ENCODE results near the gene CCDC182. TPM values are rescaled to one million over a fixed set of nuclear protein-coding genes. Genes with fewer than 3 reads are reported as not detected.
A peak's percentile ranks its signal among the peaks of the same experiment; 100 is the strongest.

The CCDC182 gene
- total RNA-seq, 6 donors from 2014 or later: not detected

GRCh38 chr17:57699751-57700219, 45.3 kb downstream of the CCDC182 start:
- Histone ChIP-seq H3K27ac (no peak overlapping the region), H3K27me3 (no peaks in the 10 kb centered on the region), H3K4me1 (no peaks in the 10 kb centered on the region), H3K36me3 (no peaks in the 10 kb centered on the region), H3K9me3 (no peaks in the 10 kb centered on the region), H3K4me3 (no peak overlapping the region)
- TF ChIP-seq POLR2A (IDR thresholded peaks at IDR 0.05) (no peak), EP300 (IDR thresholded peaks at IDR 0.05) (no peak), POLR2AphosphoS5 (IDR thresholded peaks at IDR 0.05) (no peak)
- TF ChIP-seq, protein P1, sequence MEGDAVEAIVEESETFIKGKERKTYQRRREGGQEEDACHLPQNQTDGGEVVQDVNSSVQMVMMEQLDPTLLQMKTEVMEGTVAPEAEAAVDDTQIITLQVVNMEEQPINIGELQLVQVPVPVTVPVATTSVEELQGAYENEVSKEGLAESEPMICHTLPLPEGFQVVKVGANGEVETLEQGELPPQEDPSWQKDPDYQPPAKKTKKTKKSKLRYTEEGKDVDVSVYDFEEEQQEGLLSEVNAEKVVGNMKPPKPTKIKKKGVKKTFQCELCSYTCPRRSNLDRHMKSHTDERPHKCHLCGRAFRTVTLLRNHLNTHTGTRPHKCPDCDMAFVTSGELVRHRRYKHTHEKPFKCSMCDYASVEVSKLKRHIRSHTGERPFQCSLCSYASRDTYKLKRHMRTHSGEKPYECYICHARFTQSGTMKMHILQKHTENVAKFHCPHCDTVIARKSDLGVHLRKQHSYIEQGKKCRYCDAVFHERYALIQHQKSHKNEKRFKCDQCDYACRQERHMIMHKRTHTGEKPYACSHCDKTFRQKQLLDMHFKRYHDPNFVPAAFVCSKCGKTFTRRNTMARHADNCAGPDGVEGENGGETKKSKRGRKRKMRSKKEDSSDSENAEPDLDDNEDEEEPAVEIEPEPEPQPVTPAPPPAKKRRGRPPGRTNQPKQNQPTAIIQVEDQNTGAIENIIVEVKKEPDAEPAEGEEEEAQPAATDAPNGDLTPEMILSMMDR (IDR thresholded peaks at IDR 0.05): no peak
- DNase-seq (peak in 1 of 2 donors; percentile 31), ATAC-seq (ENCODE audit: low FRiP score in 2 of 2) (no peak)
- WGBS, 2 donors: 71 to 76% methylated on average over 7 to 9 of the region's 9 CpGs

GRCh38 chr17:57697891-57698711, 47.0 kb downstream of the CCDC182 start:
- no peak for DNase-seq
- TF ChIP-seq, protein P1 (IDR thresholded peaks at IDR 0.05): no peak
- TF ChIP-seq EP300 (IDR thresholded peaks at IDR 0.05) (no peak), POLR2A (IDR thresholded peaks at IDR 0.05) (no peak), POLR2AphosphoS5 (IDR thresholded peaks at IDR 0.05) (no peak)
- no peaks in the 10 kb centered on the region for H3K9me3 ChIP-seq
- WGBS, 2 donors: 71 to 74% methylated on average over 12 of the region's 12 CpGs
- no peaks in the 10 kb centered on the region for H3K36me3 ChIP-seq
- H3K27me3 ChIP-seq: no peaks in the 10 kb centered on the region
- H3K4me3 ChIP-seq: no peak overlapping the region
- H3K4me1 ChIP-seq: no peaks in the 10 kb centered on the region
- no peak for ATAC-seq (ENCODE audit: low FRiP score in 2 of 2)
- no peak overlapping the region for H3K27ac ChIP-seq

DNA sequence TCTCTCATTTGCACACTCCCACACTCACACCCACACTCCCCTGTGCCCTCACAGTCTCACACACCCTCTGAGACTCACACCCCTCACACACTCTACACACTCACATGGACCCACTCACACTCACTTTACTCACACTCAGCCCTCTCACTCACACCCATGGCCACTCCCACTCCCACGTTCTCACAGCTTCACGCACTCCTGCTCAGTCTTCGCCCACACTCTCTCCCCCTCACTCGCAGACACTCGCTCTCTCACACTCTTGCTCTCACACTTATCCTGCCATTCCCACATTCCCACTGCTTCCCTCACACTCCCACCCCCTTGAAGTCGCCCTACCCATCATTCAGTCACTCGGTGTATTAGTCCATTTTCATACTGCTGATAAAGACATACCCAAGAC, 47.9 kb downstream of the CCDC182 start:
- Histone ChIP-seq H3K27ac (no peak overlapping the region), H3K27me3 (peaks cover 0 to 2% (median 0%) of the 10 kb centered on the region in 4 donors), H3K4me3 (no peak overlapping the region), H3K4me1 (no peaks in the 10 kb centered on the region), H3K9me3 (no peaks in the 10 kb centered on the region), H3K36me3 (no peaks in the 10 kb centered on the region)
- TF ChIP-seq, protein P1 (IDR thresholded peaks at IDR 0.05): no peak
- no peak for TF ChIP-seq POLR2AphosphoS5 (IDR thresholded peaks at IDR 0.05)
- no peak for TF ChIP-seq EP300 (IDR thresholded peaks at IDR 0.05)
- TF ChIP-seq POLR2A (IDR thresholded peaks at IDR 0.05): no peak
- ATAC-seq (ENCODE audit: low FRiP score in 2 of 2) (no peak), DNase-seq (no peak)
- 94 to 95% methylated on average over 7 of the region's 7 CpGs for WGBS, 2 donors

DNA sequence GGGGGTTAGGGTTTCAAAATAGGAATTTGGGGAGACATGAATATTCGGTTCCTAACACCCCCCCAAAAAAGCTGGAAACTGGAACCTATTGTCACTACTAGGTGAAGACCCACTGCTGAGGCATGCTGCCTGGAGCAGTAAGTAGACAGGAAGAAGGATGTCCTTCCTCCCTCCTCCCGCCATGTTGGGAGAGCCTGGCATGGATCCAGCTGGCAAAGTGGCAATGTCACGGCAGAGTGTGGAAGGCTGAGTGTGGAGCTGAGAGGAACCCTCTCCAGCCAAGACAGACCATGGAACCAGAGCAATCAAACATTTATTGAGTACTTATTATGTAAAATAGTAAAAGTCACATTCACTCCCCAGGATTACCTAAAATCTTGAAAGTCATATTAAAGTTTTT, 49.0 kb downstream of the CCDC182 start:
- ATAC-seq (ENCODE audit: low FRiP score in 2 of 2) (no peak), DNase-seq (no peak)
- no peak overlapping the region for H3K27ac ChIP-seq
- peaks cover 0 to 3% (median 0%) of the 10 kb centered on the region in 4 donors for H3K27me3 ChIP-seq
- H3K9me3 ChIP-seq: no peaks in the 10 kb centered on the region
- no peaks in the 10 kb centered on the region for H3K4me1 ChIP-seq
- no peak for TF ChIP-seq POLR2AphosphoS5 (IDR thresholded peaks at IDR 0.05)
- TF ChIP-seq, protein P1 (IDR thresholded peaks at IDR 0.05): no peak
- TF ChIP-seq EP300 (IDR thresholded peaks at IDR 0.05): no peak
- no peak for TF ChIP-seq POLR2A (IDR thresholded peaks at IDR 0.05)
- no peak overlapping the region for H3K4me3 ChIP-seq
- 46 to 50% methylated on average over 3 of the region's 3 CpGs for whole genome bisulfite sequencing, 2 donors
- H3K36me3 ChIP-seq: no peaks in the 10 kb centered on the region

Small RNA genes lying within 50 kb of the gene (small RNA-seq; reads per million reads assigned to genes)
- gene RN7SKP94: 0 reads per million in 4 donors

Other genes with a start within 250 kb of the CCDC182 start
- gene MRPS23, start 104.7 kb upstream of the CCDC182 start, total RNA-seq: 10 to 100 TPM; 11.4 to 50.6 (median 19.1) TPM
- gene CUEDC1, start 210.1 kb upstream of the CCDC182 start, total RNA-seq: 100 to 1,000 TPM in 1 of 6 donors, 10 to 100 TPM in 5; 33.3 to 119 (median 54.4) TPM
- gene VEZF1, start 243.0 kb upstream of the CCDC182 start, total RNA-seq: 10 to 100 TPM; 36.4 to 99.7 (median 72.5) TPM

Data from upper lobe of left lung (tissue), 6 donors.